HG03060 (cell line): Measurements from ENCODE around the gene CRELD2.

Experiments used
- ATAC-seq: cut with Tn5 transposase; IDR thresholded peaks from one replicate; pipeline ENCODE4 v1.9.1; 2021; ENCODE audit warnings: low read depth, moderate number of reproducible peaks; ENCODE audit not compliant: unreplicated experiment

Gene CRELD2

DNA sequence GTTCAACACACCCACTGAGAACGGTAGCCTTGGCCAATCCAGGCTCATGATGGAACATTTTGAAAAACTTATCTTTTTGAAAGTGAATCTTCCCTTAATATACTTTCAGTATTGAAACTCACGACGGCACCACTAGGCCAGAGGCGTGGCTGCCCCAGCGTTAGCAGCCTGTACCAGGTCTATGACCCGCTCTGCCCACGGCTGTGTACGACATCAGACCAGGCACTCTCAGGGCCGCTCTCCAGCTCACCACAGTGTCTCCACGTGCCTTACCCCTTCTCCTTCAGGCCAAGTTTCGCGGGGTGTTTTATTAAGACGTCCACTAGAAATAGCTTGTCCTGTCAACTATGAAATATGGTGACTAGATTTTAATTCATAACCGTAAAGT, 31.4 kb upstream of the CRELD2 start:
- no peak for ATAC-seq

- ATAC-seq: no peak
These were observed 30.7 kb upstream of the CRELD2 start for GRCh38 chr22:49887702-49888101.

GRCh38 chr22:49889071-49889470, 29.4 kb upstream of the CRELD2 start:
- no peak for ATAC-seq

- no peak for ATAC-seq
These were observed 26.1 kb upstream of the CRELD2 start for GRCh38 chr22:49892226-49892899.

DNA sequence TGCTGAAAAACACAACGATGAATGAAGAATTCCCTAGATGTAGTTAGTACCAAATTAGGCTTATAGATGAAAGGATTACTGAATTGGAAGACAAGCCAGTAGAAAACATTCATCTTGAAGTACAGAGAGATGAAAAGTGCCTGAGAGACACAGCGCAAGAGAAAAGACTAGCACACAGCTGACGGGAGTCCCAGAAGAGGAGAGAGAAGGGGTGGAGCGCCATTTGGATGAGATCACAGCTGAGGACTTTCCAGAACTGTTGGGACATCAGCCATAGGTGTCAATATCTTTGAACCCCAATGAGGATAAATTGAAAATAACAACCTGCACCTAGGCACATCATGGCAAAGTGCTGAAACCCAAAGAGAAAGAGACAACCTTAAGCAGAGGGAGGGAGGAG, 25.4 kb upstream of the CRELD2 start:
- ATAC-seq: no peak

GRCh38 chr22:49894322-49895054, 23.9 kb upstream of the CRELD2 start:
- no peak for ATAC-seq

DNA sequence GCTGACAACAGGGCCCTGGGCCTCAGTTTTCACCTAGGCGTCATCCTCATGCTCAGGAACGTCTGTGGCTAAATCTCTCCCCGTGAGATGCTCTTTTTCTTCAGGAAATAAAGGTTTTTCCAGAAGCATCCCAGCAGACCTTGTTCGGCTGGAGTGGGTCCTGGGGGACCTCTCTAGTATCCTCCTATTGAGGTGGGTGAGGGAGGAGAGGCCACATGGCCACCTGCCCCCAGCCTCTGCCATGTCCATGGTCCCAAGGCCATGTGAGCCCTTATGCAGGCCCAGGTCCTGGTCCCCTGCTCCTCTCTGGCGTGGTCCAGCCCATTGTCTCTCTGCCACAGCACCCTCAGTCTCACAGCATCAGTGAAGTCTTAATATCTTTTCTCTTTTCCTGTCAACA, 22.2 kb upstream of the CRELD2 start:
- no peak for ATAC-seq

DNA sequence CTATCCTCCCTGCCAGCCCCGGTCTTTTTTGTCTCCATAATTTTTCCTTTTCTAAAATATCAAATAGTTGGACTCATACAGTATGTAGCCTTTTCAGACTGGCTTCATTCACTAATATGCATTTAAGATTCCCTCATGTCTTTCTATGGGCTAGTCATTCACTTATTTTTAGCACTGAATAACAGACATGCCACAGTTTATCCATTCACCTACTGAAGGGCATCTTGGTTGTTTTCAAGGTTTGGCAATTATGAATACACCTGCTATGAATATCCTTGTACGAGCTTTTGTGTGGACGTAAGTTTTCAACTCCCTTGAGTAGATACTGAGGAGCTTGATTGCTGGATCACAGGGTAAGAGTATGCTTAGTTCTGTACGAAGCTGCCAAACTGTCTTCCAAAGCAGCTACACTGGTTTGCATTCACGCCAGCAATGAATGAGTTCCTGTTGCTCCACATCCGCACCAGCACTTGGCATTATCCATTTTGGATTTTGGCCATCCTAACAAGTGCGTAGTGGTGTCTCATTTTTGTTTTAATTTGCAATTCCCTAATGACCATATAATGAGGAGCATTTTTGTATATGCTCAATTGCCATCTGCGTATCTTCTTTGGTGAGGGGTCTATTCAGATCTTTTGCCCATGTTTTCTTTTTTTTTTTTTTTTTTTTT, 21.3 kb upstream of the CRELD2 start:
- no peak for ATAC-seq

DNA sequence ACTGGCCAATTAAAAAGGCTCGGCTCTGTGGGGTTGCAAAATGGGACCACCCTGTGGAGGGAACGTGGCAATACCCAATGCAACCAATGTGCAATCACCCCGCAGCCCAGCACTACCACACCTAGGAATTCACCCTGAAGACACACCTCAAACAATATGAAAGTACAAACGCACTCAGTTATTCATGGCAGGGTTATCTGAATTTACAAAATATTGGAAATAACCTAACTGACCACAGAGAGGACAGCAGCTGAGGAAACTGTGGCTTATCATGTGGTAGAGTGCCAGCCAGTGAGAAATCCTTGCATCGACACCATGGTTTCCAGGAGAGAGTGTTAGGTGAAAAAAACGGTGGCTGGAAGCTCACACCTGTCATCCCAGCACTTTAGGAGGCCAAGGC, 18.9 kb upstream of the CRELD2 start:
- ATAC-seq: no peak

DNA sequence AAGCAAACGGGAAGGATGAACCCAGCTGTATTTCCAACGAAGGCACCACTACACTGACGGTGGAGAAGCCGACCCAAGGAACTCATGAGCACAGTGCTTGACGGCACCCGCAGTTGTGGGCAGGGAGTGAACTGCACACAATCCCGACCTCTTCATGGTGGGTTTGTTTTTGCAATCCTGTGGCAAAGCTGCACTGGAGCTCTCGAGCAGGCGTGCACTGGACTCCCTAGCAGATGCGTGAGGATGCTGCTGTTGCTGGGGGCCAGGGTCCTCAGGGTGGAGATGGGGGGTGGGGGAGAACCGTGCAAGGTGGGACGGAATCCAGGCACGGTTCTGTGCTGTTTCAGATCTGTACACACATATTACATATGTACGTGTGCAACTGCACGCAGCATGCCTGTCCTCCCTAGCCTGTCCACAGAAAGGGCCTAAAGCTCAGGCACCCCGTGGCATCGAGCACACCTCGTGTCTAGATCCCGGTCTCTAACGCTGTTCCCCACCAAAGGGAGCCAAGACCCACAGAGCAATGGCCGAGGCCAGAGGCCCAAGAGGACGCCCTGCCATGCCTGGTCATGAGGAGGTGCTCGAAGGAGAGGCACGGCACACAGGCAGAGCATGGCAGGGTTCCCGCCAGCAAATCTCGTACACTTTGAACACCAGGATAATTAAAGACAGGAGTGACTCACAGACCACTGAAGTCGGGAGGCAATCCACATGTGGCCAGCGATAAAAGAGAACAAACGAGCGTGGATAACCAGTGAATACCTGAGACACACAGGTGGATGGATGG, 17.8 kb upstream of the CRELD2 start:
- ATAC-seq: no peak

- no peak for ATAC-seq
These were observed 17.0 kb upstream of the CRELD2 start for GRCh38 chr22:49901457-49901856.

DNA sequence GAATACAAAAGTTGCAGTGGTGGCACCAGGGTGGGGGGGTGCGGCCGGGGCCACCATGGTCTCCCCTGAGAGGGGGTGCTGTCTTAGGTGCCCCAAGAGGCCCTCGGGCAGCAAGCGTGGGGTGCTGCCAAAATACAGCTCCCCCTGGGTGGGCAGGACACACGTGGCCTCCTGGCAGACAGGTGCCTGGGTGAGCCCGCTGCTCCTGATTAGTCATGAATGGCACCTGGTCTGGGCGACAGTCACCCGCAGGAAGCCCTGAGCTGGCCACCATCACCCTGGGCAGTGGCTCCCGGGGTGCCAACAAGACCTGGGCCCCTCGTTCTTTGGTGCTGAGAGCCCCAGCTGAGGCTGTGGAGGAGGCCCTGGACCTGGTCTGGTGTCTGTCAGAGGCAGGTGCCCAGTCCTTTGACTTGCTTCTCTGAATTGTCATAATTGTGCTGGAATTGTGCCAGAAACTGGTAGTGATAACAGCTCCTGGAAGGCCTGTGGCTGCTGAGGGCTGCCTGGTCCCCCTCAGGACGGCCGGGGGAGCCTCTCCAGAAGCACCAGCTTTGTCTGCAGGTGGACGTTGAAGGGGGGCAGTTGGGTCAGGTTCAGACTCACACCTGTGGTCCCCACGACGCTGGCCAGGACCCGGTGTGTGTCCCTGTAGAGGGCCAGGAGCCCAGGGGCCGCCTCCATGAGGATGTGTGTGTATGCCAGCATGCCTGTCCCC, 15.0 kb upstream of the CRELD2 start:
- no peak for ATAC-seq

GRCh38 chr22:49904040-49904369, 14.4 kb upstream of the CRELD2 start:
- ATAC-seq: no peak

DNA sequence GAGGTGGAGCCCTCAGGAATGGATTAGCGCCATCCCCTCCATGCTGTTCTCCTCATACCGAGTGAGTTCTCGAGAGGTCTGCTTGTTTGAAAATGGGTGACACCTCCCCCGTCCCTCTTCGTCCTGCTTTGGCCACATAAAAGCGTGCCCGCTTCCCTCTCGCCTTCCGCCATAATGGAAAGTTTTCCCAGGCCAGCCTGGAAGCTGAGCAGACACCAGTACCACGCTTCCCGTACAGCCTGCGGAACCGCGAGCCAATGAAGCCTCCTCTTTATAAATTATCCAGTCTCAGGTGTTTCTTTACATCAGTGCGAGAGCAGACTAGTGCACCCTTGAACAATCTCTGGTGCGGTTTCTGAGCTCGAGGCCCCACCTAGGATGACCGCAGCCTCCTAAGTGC, 13.0 kb upstream of the CRELD2 start:
- no peak for ATAC-seq

- ATAC-seq: no peak
These were observed 12.2 kb upstream of the CRELD2 start for GRCh38 chr22:49906071-49906798.

GRCh38 chr22:49906799-49907290, 11.6 kb upstream of the CRELD2 start:
- ATAC-seq: no peak

GRCh38 chr22:49907807-49908206, 10.6 kb upstream of the CRELD2 start:
- ATAC-seq: no peak

- ATAC-seq: no peak
These were observed 8.8 kb upstream of the CRELD2 start for GRCh38 chr22:49909476-49910205.
